Lower leg skin (tissue), 4 donors: Measurements from ENCODE around the gene WBP2NL. TPM values are rescaled to one million over a fixed set of nuclear protein-coding genes. Genes with fewer than 3 reads are reported as not detected.
"Not testable (repeated sequence)": the region's sequence is repeated elsewhere in the genome, so short reads cannot be mapped to it uniquely, and the experiment has no call there.

Experiments
- DNase-seq, 2 donors: peaks; one replicate each; pipeline ENCODE4 v3.0.0-alpha.2; 2019; ENCODE audit warnings: low spot score in 2 of 2
- H3K4me3 ChIP-seq: fragments of 200-600 bp; sonication (generic); 2 replicates; pipeline ENCODE4 v1.5.1; 2017; ENCODE audit warnings: mild to moderate bottlenecking, low read depth; ENCODE audit not compliant: poor library complexity, severe bottlenecking
- POLR2A ChIP-seq, 2 donors: fragments of 450-650 bp; IDR thresholded peaks; one replicate each; pipeline ENCODE4 v1.6.1; 2016 to 2017; ENCODE audit warnings: antibody characterized with exemption in 2 of 2, mild to moderate bottlenecking in 1 of 2, moderate library complexity in 1 of 2
- WGBS, 2 donors: methylation state at CpG; one replicate each; pipeline ENCODE4 v1.1.5; 2018; 5-methylcytosine and 5-hydroxymethylcytosine counted together
- intact Hi-C: fragments of 100-400 bp; cut with DNase I; formaldehyde crosslinking; loops from one replicate; pipeline ENCODE4 v1.15.0; 2023; ENCODE audit warnings: low total_unique reads
- total RNA-seq, 4 donors: library from RNA; depleted of rRNA; stranded (reverse); fragments of >200 nt; gene quantifications; one replicate each; pipeline ENCODE4 v1.1.0, GENCODE V29; 2016
- TF ChIP-seq, protein P1 (sequence below), 3 donors: fragments of 450-650 bp; IDR thresholded peaks; one replicate each; pipeline ENCODE4 v1.5.1; 2016; ENCODE audit warnings: antibody characterized with exemption in 3 of 3, mild to moderate bottlenecking in 3 of 3, moderate library complexity in 2 of 3

WBP2NL gene, protein sequence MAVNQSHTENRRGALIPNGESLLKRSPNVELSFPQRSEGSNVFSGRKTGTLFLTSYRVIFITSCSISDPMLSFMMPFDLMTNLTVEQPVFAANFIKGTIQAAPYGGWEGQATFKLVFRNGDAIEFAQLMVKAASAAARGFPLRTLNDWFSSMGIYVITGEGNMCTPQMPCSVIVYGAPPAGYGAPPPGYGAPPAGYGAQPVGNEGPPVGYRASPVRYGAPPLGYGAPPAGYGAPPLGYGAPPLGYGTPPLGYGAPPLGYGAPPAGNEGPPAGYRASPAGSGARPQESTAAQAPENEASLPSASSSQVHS
- total RNA-seq: 1 to 10 TPM; 1.4 to 2.0 (median 1.8) TPM

DNA sequence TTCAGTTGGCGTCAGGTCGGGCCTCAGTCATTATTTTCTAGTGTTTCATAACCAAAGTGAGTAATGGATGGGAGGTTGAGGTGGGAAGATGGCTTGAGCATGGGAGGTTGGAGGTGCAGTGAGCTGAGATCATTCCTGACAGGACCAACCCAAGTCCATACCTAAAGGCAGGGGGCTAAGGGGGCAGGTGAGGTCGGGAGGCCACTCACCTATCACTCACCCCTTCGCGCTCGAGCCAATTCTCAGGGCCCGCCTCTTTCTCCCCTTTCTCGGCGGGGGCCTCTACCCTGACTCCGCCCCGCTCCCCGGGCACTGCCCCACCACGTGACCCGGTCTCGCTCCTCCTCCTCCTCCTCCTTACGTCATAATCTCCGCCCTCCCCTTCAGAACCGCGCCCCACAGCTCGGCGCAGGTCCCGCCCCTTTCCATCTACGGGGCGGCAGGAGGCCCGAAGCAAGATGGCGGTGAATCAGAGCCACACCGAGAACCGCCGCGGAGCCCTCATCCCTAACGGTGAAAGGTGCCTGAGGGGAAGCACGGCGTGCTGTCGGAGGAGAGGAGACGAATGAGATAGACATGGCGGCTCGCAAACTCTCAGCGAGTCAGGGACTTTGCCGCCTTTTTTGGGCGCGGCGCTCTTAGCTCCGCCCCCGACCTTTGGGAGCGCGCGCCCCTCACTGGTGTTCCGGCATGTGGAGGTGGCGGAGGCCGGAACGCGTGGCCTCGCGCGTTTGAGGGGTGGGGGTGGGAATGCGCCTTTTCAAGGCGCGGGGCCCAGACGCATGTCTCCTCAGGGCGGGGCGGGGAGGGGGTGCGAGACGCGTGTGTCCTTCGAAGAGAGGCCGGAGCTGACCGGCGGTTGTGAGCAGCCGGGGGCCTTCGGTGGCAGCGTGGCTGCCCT, at the start of gene WBP2NL:
WBP2NL (plus strand) TSS at position 428 of the 901 bp plus-strand sequence; CDS start at position 459, 31 bp downstream.
- DNase-seq: peak; percentile 81 to 95
- 31 to 39% methylated on average over 60 to 67 of the region's 71 CpGs for WGBS, 2 donors
- TF ChIP-seq, protein P1, sequence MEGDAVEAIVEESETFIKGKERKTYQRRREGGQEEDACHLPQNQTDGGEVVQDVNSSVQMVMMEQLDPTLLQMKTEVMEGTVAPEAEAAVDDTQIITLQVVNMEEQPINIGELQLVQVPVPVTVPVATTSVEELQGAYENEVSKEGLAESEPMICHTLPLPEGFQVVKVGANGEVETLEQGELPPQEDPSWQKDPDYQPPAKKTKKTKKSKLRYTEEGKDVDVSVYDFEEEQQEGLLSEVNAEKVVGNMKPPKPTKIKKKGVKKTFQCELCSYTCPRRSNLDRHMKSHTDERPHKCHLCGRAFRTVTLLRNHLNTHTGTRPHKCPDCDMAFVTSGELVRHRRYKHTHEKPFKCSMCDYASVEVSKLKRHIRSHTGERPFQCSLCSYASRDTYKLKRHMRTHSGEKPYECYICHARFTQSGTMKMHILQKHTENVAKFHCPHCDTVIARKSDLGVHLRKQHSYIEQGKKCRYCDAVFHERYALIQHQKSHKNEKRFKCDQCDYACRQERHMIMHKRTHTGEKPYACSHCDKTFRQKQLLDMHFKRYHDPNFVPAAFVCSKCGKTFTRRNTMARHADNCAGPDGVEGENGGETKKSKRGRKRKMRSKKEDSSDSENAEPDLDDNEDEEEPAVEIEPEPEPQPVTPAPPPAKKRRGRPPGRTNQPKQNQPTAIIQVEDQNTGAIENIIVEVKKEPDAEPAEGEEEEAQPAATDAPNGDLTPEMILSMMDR (IDR thresholded peaks at IDR 0.05): no peak
- peak in 1 of 2 donors; percentile 26 for TF ChIP-seq POLR2A (IDR thresholded peaks at IDR 0.05)
- H3K4me3 ChIP-seq: peak within 1 kb of the TSS; percentile 33
- intact Hi-C loops: no loop called here

DNA sequence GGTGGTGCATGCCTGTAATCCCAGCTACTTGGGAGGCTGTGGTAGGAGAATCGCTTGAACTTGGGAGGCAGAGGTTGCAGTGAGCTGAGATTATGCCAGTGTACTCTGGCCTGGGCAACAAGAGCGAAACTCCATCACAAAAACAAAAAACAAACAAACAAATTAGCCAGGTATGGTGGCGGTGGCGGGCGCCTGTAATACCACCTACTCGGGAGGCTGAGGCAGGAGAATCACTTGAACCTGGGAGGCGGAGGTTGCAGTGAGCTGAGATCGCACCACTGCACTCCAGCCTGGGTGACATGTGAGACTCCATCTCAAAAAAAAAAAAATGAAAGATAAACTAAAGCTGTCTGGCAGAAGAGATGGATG, 49.7 kb upstream of the WBP2NL start:
- H3K4me3 ChIP-seq, DNase-seq: not testable (repeated sequence)
- 80 to 91% methylated on average over 8 of the region's 8 CpGs for WGBS, 2 donors
- intact Hi-C loops: loop anchor here (10.0 kb wide), 2 partner anchors 124 to 254 kb away; partner anchors contain the start of gene MEI1

DNA sequence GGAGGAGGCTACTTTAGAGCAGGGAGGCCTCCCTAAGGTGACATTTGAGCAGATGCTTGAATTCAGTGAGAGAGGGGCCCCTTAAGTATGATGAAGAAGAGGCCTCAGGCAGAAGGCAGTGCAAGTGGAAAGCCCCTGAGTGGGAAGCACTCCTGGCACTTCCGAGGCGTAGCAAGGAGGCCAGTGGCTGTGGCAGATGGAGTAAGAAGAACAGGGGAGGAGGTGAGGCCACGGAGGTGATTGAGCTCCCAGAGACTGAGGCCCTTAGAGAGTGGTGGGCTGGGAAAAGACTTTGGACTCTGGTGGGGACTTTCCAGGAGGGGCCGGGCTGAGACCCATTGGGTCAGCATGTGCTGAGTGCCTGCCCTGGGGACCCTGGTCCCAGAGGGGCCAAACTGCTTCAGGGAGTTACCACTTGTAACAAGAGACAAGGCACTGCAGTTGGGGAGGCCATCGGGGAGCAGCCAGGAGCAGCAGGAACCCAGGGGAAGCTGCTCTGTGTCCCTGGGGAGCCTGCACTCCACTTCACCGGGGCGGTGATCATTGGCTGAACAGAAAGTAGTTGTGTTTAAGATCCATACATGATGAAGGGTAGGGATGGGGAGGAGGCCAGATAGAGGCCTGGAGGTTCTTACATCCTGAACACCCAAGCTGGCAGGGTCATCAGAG, 49.2 kb upstream of the WBP2NL start:
- intact Hi-C loops: loop anchor here (10.0 kb wide), 2 partner anchors 125 to 255 kb away; partner anchors contain the start of gene MEI1
- no peak for DNase-seq
- WGBS, 2 donors: 84 to 86% methylated on average over 7 of the region's 7 CpGs
- H3K4me3 ChIP-seq: no peak overlapping the region
- TF ChIP-seq POLR2A (IDR thresholded peaks at IDR 0.05): no peak
- TF ChIP-seq, protein P1 (IDR thresholded peaks at IDR 0.05): no peak

DNA sequence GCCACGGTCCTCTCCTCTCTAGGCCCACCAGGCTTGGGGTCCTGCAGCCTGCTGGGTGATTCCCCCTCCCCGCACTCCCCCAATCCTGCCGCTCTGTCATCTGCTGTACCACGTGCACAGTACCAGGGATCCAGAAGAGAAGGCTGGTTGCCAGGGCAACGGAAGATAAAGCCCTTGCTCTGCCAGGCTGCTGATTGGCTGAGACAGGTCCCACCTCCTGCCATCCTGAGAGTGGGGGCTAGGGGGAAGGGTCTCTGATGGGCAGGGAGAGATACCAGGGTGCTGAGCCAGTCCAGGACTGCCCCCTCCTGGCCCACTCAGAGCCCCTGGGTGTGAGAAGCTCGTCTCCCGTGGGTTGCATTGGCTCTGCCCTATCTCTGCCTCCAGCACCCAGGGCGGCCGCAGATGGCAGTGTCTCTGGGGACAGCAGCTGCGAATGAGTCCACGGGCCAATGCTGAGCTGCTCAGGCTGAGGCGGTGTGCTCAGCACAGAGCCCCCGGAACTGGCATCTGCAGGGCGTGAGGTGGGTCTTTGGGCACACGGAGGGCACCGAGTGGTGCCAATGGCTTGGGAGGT, 46.6 kb upstream of the WBP2NL start, which contains the start of gene SMIM45:
SMIM45 (plus strand) TSS at position 253 of the 577 bp plus-strand sequence.
- intact Hi-C loops: no loop called here
- 65 to 68% methylated on average over 16 of the region's 16 CpGs for WGBS, 2 donors
- H3K4me3 ChIP-seq: no peak within 1 kb of the TSS
- TF ChIP-seq, protein P1 (IDR thresholded peaks at IDR 0.05): no peak
- no peak for TF ChIP-seq POLR2A (IDR thresholded peaks at IDR 0.05)
- no peak for DNase-seq

DNA sequence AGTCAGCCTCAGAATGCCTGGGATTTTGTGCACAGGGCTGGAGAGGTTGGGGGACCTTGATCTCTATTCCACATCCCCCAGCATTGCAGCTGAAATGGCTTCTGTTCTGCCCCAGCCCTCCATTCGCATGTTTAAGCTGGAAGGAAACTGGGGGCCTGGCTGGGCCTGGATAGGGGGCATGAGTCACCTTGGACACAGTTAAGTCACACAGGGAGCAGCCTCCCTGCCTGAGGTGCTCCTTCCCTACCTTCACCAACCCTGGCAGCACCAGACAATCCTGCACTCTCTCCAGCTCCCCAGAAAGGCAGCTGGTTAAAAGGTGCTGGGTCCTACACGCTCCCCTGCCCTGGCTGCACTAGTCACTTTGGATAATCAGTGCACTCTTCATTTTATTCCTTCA, 45.9 kb upstream of the WBP2NL start:
- no peak for TF ChIP-seq POLR2A (IDR thresholded peaks at IDR 0.05)
- TF ChIP-seq, protein P1 (IDR thresholded peaks at IDR 0.05): no peak
- intact Hi-C loops: no loop called here

More for the DNA sequence above, 45.9 kb upstream of the WBP2NL start:
- DNase-seq: no peak
- WGBS, 2 donors: 94 to 100% methylated on average over 2 of the region's 2 CpGs
- H3K4me3 ChIP-seq: no peak overlapping the region
